ENCODE measurements around the gene CACNG4. TPM values are rescaled to one million over a fixed set of nuclear protein-coding genes. Genes with fewer than 3 reads are reported as not detected.

CACNG4 gene
- total RNA-seq, 1 experiment from 2014 or later = 40.3 TPM

- ChIA-PET POLR2A (no interaction called here), CTCF (no interaction called here)
- in situ Hi-C loops (cut with HindIII; ENCODE audit: low pct_unique_long_range_greater_than_20kb, low sequenced_read_pairs) (no loop called here), intact Hi-C loops (cut with micrococcal nuclease; ENCODE audit: unreplicated experiment) (no loop called here)
- BruUV-seq (replicated peaks) = no TSS peak
- H3K27me3 ChIP-seq (ENCODE audit: control insufficient read depth, insufficient read depth, low read length) = no peaks in the 10 kb centered on the region
- no peak for DNase-seq (ENCODE audit: low read depth, low spot score)
- no peaks in the 10 kb centered on the region for H3K4me1 ChIP-seq (ENCODE audit: control insufficient read depth, insufficient read depth, low read length)
- H3K9me3 ChIP-seq (ENCODE audit: control insufficient read depth, insufficient read depth, low read depth, low read length) = no peaks in the 10 kb centered on the region
- H3K36me3 ChIP-seq (ENCODE audit: control insufficient read depth, insufficient read depth, low read length) = no peaks in the 10 kb centered on the region
- no peak overlapping the region for H3K27ac ChIP-seq (ENCODE audit: low read length)
- no peak overlapping the region for H3K4me3 ChIP-seq (ENCODE audit: low read depth in 2 of 2, low read length in 2 of 2)
- TF ChIP-seq TCF7L2 (IDR thresholded peaks at IDR 0.05; ENCODE audit: low read depth, low read length) = no peak
- TF ChIP-seq POLR2AphosphoS5 (IDR thresholded peaks at IDR 0.05; ENCODE audit: low read depth, low read length) = no peak
- TF ChIP-seq, protein P1, sequence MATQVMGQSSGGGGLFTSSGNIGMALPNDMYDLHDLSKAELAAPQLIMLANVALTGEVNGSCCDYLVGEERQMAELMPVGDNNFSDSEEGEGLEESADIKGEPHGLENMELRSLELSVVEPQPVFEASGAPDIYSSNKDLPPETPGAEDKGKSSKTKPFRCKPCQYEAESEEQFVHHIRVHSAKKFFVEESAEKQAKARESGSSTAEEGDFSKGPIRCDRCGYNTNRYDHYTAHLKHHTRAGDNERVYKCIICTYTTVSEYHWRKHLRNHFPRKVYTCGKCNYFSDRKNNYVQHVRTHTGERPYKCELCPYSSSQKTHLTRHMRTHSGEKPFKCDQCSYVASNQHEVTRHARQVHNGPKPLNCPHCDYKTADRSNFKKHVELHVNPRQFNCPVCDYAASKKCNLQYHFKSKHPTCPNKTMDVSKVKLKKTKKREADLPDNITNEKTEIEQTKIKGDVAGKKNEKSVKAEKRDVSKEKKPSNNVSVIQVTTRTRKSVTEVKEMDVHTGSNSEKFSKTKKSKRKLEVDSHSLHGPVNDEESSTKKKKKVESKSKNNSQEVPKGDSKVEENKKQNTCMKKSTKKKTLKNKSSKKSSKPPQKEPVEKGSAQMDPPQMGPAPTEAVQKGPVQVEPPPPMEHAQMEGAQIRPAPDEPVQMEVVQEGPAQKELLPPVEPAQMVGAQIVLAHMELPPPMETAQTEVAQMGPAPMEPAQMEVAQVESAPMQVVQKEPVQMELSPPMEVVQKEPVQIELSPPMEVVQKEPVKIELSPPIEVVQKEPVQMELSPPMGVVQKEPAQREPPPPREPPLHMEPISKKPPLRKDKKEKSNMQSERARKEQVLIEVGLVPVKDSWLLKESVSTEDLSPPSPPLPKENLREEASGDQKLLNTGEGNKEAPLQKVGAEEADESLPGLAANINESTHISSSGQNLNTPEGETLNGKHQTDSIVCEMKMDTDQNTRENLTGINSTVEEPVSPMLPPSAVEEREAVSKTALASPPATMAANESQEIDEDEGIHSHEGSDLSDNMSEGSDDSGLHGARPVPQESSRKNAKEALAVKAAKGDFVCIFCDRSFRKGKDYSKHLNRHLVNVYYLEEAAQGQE (IDR thresholded peaks at IDR 0.05; ENCODE audit: insufficient read depth in 1 of 2, low read depth in 2 of 2, low read length in 1 of 2) = no peak
- TF ChIP-seq SIN3A (IDR thresholded peaks at IDR 0.05; ENCODE audit: borderline replicate concordance, insufficient read depth, low read depth, low read length) = no peak
- TF ChIP-seq CTCF (IDR thresholded peaks at IDR 0.05) = no peak
- no peak for ATAC-seq
Measured at GRCh38 chr17:67032382-67032781, 67.9 kb downstream of the CACNG4 start.

DNA sequence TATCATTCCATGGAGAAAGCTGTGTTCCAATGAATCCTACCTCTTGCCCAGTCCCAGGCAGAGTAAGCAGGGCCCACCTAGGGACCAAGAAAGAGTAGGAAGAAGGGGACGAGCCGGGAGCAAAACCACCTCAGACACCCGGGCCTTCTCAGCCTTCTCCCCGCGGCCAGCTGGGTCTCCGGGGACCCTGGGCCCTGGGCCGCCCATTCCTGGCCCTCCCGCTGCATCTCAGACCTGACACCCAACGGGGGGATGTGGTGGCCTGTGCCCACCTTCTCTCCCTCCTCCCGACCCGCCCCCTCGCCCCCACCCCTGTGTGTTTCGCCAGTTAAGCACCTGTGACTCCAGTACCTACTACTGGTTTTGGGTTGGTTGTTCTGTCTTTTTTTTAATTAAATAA lies 68.5 kb downstream of the CACNG4 start:
- Histone ChIP-seq H3K9me3 (ENCODE audit: control insufficient read depth, insufficient read depth, low read depth, low read length) (no peaks in the 10 kb centered on the region), H3K27me3 (ENCODE audit: control insufficient read depth, insufficient read depth, low read length) (no peaks in the 10 kb centered on the region), H3K36me3 (ENCODE audit: control insufficient read depth, insufficient read depth, low read length) (no peaks in the 10 kb centered on the region), H3K4me1 (ENCODE audit: control insufficient read depth, insufficient read depth, low read length) (no peaks in the 10 kb centered on the region), H3K27ac (ENCODE audit: low read length) (no peak overlapping the region), H3K4me3 (ENCODE audit: low read depth in 2 of 2, low read length in 2 of 2) (no peak overlapping the region)
- BruUV-seq (replicated peaks) = no TSS peak
- in situ Hi-C loops (cut with HindIII; ENCODE audit: low pct_unique_long_range_greater_than_20kb, low sequenced_read_pairs) (no loop called here), intact Hi-C loops (cut with micrococcal nuclease; ENCODE audit: unreplicated experiment) (no loop called here)
- ChIA-PET CTCF (no interaction called here), POLR2A (no interaction called here)
- DNase-seq (ENCODE audit: low read depth, low spot score) (no peak), ATAC-seq (no peak)
- TF ChIP-seq CTCF (IDR thresholded peaks at IDR 0.05) (no peak), POLR2AphosphoS5 (IDR thresholded peaks at IDR 0.05; ENCODE audit: low read depth, low read length) (no peak), SIN3A (IDR thresholded peaks at IDR 0.05; ENCODE audit: borderline replicate concordance, insufficient read depth, low read depth, low read length) (no peak), TCF7L2 (IDR thresholded peaks at IDR 0.05; ENCODE audit: low read depth, low read length) (no peak)
- TF ChIP-seq, protein P1 (IDR thresholded peaks at IDR 0.05; ENCODE audit: insufficient read depth in 1 of 2, low read depth in 2 of 2, low read length in 1 of 2) = no peak

All from Panc1 (cell line).